B cell (primary cell): ENCODE results near the gene ATP6V1F. TPM values are rescaled to one million over a fixed set of nuclear protein-coding genes. Genes with fewer than 3 reads are reported as not detected.

Experiments used
- ATAC-seq: fragments of 200-7000 bp; cut with Tn5 transposase; one replicate; pipeline ENCODE4 v1.10.0; 2021; ENCODE audit warnings: low read depth, mild to moderate bottlenecking, moderate number of reproducible peaks, moderate library complexity
- CTCF ChIA-PET: fragments of 350-600 bp; sonication (Branson Sonifier 250); formaldehyde crosslinking; loops from one replicate; lab custom pipeline; 2021; ENCODE audit warnings: antibody characterized with exemption, inconsistent platforms; lab: Charles Lee
- POLR2A ChIA-PET: fragments of 350-600 bp; sonication (Branson Sonifier 250); formaldehyde crosslinking; loops from one replicate; lab custom pipeline; 2021; ENCODE audit warnings: antibody characterized with exemption; lab: Charles Lee
- DNase-seq: peaks from one replicate; pipeline ENCODE4 v3.0.0; 2013
- H2AFZ ChIP-seq: 2 replicates; pipeline ENCODE4 v1.6.1; 2012; ENCODE audit warnings: mild to moderate bottlenecking, low read depth, low read length; ENCODE audit not compliant: insufficient read depth, poor library complexity, severe bottlenecking
- H3K27ac ChIP-seq, 2 donors: 1 replicate in 1 of 2; 2 replicates in 1 of 2; pipeline ENCODE4 v1.5.1; 2012 to 2013; ENCODE audit warnings: low read length in 2 of 2, mild to moderate bottlenecking in 2 of 2, moderate library complexity in 1 of 2
- H3K27me3 ChIP-seq, 4 experiments: fragments of 200-600 bp in 1 of 4; sonication (generic) in 1 of 4; replicated peaks in 1 of 4; 1 replicate in 2 of 4; 2 replicates in 2 of 4; pipeline versions ENCODE4 v1.6.1 to v1.7.0; 2013 to 2016; ENCODE audit warnings: low read length in 3 of 4, mild to moderate bottlenecking in 2 of 4, mixed read lengths in 1 of 4, moderate library complexity in 1 of 4; ENCODE audit not compliant: insufficient read depth in 4 of 4, control insufficient read depth in 3 of 4; ENCODE audit errors: control extremely low read depth in 1 of 4
- H3K36me3 ChIP-seq, 2 experiments: replicated peaks in 1 of 2; 1 replicate in 1 of 2; 2 replicates in 1 of 2; pipeline versions ENCODE4 v1.6.1 to v1.7.1; 2013; ENCODE audit warnings: low read length in 1 of 2; ENCODE audit not compliant: insufficient read depth in 2 of 2, control insufficient read depth in 1 of 2; ENCODE audit errors: control extremely low read depth in 1 of 2, extremely low read depth in 1 of 2
- H3K4me1 ChIP-seq, 2 donors: fragments of 200-600 bp in 1 of 2; sonication (generic) in 1 of 2; 1 replicate in 1 of 2; 2 replicates in 1 of 2; pipeline versions ENCODE4 v1.5.1 to v1.6.1; 2013 to 2017; ENCODE audit warnings: low read length in 2 of 2; ENCODE audit not compliant: control insufficient read depth in 2 of 2, insufficient read depth in 2 of 2
- H3K4me2 ChIP-seq: replicated peaks from 2 replicates; pipeline ENCODE3; 2012; ENCODE audit warnings: mild to moderate bottlenecking, low read depth, low read length; ENCODE audit not compliant: poor library complexity, severe bottlenecking
- H3K4me3 ChIP-seq, 5 experiments: fragments of 200-600 bp in 1 of 5; sonication (generic) in 1 of 5; 1 replicate in 3 of 5; 2 replicates in 2 of 5; pipeline versions ENCODE4 v1.5.1 to v1.7.0; 2011 to 2016; ENCODE audit warnings: low read length in 4 of 5, mild to moderate bottlenecking in 4 of 5, low read depth in 2 of 5, control low read depth in 1 of 5, moderate library complexity in 1 of 5; ENCODE audit not compliant: insufficient read depth in 1 of 5; ENCODE audit errors: control extremely low read depth in 1 of 5, extremely low read depth in 1 of 5
- H3K79me2 ChIP-seq: fragments of 200-600 bp; sonication (generic); one replicate; pipeline ENCODE4 v1.6.0; 2016; ENCODE audit warnings: low read length; ENCODE audit not compliant: control insufficient read depth, insufficient read depth
- H3K9ac ChIP-seq: fragments of 200-600 bp; sonication (generic); 2 replicates; pipeline ENCODE4 v1.6.1; 2017; ENCODE audit warnings: mild to moderate bottlenecking, low read length, moderate library complexity
- H3K9me3 ChIP-seq, 3 donors: one replicate each; pipeline versions ENCODE4 v1.6.1 to v1.7.1; 2013; ENCODE audit warnings: low read length in 2 of 3; ENCODE audit not compliant: control insufficient read depth in 2 of 3, insufficient read depth in 1 of 3; ENCODE audit errors: control extremely low read depth in 1 of 3
- H4K20me1 ChIP-seq: 2 replicates; pipeline ENCODE4 v1.6.0; 2012; ENCODE audit warnings: mild to moderate bottlenecking, low read length; ENCODE audit not compliant: insufficient read depth, control insufficient read depth, poor library complexity, severe bottlenecking
- H3K27ac Mint-ChIP-seq: one replicate; pipeline ENCODE4 v1.8.0; 2021; ENCODE audit warnings: mixed read lengths
- H3K27me3 Mint-ChIP-seq: one replicate; pipeline ENCODE4 v1.8.0; 2021; ENCODE audit warnings: mixed read lengths
- H3K4me1 Mint-ChIP-seq: one replicate; pipeline ENCODE4 v1.8.0; 2021; ENCODE audit warnings: mixed read lengths
- H3K4me3 Mint-ChIP-seq: one replicate; pipeline ENCODE4 v1.8.0; 2021; ENCODE audit warnings: mixed read lengths
- H3K9me3 Mint-ChIP-seq: one replicate; pipeline ENCODE4 v1.8.0; 2022; ENCODE audit warnings: mixed read lengths; ENCODE audit not compliant: insufficient read depth
- CTCF ChIP-seq: fragments of 200-600 bp; IDR thresholded peaks from one replicate; pipeline ENCODE4 v1.8.0; 2022; ENCODE audit warnings: antibody characterized with exemption, mild to moderate bottlenecking
- EZH2 ChIP-seq: IDR thresholded peaks from 2 replicates; pipeline ENCODE4 v1.6.1; 2012; ENCODE audit warnings: borderline replicate concordance, low read depth, mild to moderate bottlenecking, moderate library complexity, low read length; ENCODE audit not compliant: insufficient read depth, poor library complexity, severe bottlenecking
- WGBS: methylation state at CpG from one replicate; pipeline ENCODE4 v1.1.5; 2013; ENCODE audit warnings: missing lambda C conversion rate; ENCODE audit not compliant: insufficient coverage; 5-methylcytosine and 5-hydroxymethylcytosine counted together
- intact Hi-C: fragments of 100-400 bp; cut with micrococcal nuclease; formaldehyde crosslinking; loops from one replicate; pipeline ENCODE4 v1.10.0; 2022
- polyA plus RNA-seq: library from polyadenylated mRNA; depleted of rRNA; stranded (reverse); fragments of >200 nt; gene quantifications from 2 replicates; pipeline ENCODE4 v1.2.3, GENCODE V29; 2012
- total RNA-seq, 2 donors: library from RNA; stranded (reverse); fragments of 120-200 nt in 1 of 2; gene quantifications; 1 replicate in 1 of 2; 2 replicates in 1 of 2; pipeline versions ENCODE4 v1.2.3 to v1.2.4, GENCODE V29; 2013 to 2022

The ATP6V1F gene
- total and polyA plus RNA-seq, 2 donors (not counting 1 experiment from before 2014, with no cell fraction given), result 81.7 to 198 TPM

- Histone ChIP-seq H3K36me3 (no peaks in the 10 kb centered on the region), H3K27ac (no peak overlapping the region), H3K9me3 (no peaks in the 10 kb centered on the region), H4K20me1 (no peaks in the 10 kb centered on the region), H3K4me3 (no peak overlapping the region), H3K4me2 (no peak overlapping the region), H2AFZ (no peak overlapping the region), H3K79me2 (no peaks in the 10 kb centered on the region), H3K27me3 (peaks cover 0 to 48% (median 7%) of the 10 kb centered on the region in 4 experiments), H3K9ac (no peak overlapping the region), H3K4me1 (peaks cover 12 to 13% of the 10 kb centered on the region in 2 donors)
- CTCF ChIA-PET, result interaction anchor here (0.6 kb wide), 1 partner anchor 108 kb away, joined by 3 read pairs; no protein-coding TSS in a partner anchor
- TF ChIP-seq EZH2 (no peak), CTCF (no peak)
- 92% methylated on average over 4 of the region's 7 CpGs for WGBS
- Mint-ChIP-seq H3K9me3 (no peaks in the 10 kb centered on the region), H3K27ac (no peak overlapping the region), H3K4me3 (no peak overlapping the region), H3K27me3 (peaks cover 13% of the 10 kb centered on the region), H3K4me1 (peaks cover 7% of the 10 kb centered on the region)
- POLR2A ChIA-PET, result no interaction called here
- intact Hi-C loops, result no loop called here
- DNase-seq, result no peak
- no peak for ATAC-seq
Observed at GRCh38 chr7:128888039-128888755, 25.5 kb downstream of the ATP6V1F start.

GRCh38 chr7:128888756-128889095, 26.1 kb downstream of the ATP6V1F start:
- no peak overlapping the region for H3K9ac ChIP-seq
- H3K27ac ChIP-seq, result no peak overlapping the region
- ChIA-PET CTCF (no interaction called here), POLR2A (no interaction called here)
- H4K20me1 ChIP-seq, result no peaks in the 10 kb centered on the region
- WGBS, result 89% methylated on average over 4 of the region's 11 CpGs
- H3K36me3 ChIP-seq, result no peaks in the 10 kb centered on the region
- no peak overlapping the region for H2AFZ ChIP-seq
- ATAC-seq (no peak), DNase-seq (no peak)
- H3K4me2 ChIP-seq, result no peak overlapping the region
- Mint-ChIP-seq H3K9me3 (no peaks in the 10 kb centered on the region), H3K27ac (no peak overlapping the region), H3K4me3 (no peak overlapping the region), H3K4me1 (peaks cover 7% of the 10 kb centered on the region), H3K27me3 (peaks cover 13% of the 10 kb centered on the region)
- no peaks in the 10 kb centered on the region for H3K79me2 ChIP-seq
- intact Hi-C loops, result no loop called here
- H3K4me3 ChIP-seq, result no peak overlapping the region
- H3K27me3 ChIP-seq, result peaks cover 0 to 48% (median 7%) of the 10 kb centered on the region in 4 experiments
- TF ChIP-seq EZH2 (no peak), CTCF (no peak)
- peaks cover 12 to 13% of the 10 kb centered on the region in 2 donors for H3K4me1 ChIP-seq
- no peaks in the 10 kb centered on the region for H3K9me3 ChIP-seq
